HG03442 (cell line): ENCODE results near the gene SDK1.
"Not testable (repeated sequence)": the region's sequence is repeated elsewhere in the genome, so short reads cannot be mapped to it uniquely, and the experiment has no call there.

Experiments
- ATAC-seq: cut with Tn5 transposase; IDR thresholded peaks from one replicate; pipeline ENCODE4 v1.9.1; 2021; ENCODE audit warnings: mild to moderate bottlenecking, moderate library complexity; ENCODE audit not compliant: unreplicated experiment

Gene SDK1

DNA sequence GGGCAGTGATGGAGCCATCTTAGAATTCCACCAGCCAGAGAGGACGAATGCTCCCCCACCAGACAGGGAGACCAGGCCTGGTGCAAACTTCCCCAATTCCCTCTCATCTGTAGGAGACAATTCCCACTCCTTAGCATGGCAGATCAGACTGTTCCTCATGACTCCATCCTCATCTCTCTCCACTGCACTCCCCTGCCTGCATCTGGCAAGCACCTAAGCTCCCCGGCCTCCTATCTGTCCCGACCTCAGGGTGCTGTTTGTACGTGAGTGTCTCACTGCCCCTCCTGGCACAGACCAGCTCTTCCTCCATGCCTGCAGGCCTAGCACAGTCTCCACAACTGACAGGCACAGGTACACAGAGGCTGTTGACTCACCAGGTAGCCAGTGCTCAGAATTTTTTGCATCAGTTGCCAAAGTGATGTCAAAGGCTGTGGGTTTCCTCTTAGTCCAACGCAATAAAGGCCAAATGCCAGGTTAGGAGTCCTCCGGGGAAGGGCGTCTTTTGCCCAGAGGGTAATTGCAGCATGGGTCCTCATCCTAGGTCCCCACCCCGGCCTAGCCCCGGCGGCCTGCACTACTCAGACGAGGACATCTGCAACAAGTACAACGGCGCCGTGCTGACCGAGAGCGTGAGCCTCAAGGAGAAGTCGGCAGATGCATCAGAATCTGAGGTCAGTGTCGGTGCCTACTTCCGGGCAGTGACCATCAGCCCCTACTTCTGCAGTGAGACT, 944.2 kb downstream of the SDK1 start:
- ATAC-seq, result no peak

DNA sequence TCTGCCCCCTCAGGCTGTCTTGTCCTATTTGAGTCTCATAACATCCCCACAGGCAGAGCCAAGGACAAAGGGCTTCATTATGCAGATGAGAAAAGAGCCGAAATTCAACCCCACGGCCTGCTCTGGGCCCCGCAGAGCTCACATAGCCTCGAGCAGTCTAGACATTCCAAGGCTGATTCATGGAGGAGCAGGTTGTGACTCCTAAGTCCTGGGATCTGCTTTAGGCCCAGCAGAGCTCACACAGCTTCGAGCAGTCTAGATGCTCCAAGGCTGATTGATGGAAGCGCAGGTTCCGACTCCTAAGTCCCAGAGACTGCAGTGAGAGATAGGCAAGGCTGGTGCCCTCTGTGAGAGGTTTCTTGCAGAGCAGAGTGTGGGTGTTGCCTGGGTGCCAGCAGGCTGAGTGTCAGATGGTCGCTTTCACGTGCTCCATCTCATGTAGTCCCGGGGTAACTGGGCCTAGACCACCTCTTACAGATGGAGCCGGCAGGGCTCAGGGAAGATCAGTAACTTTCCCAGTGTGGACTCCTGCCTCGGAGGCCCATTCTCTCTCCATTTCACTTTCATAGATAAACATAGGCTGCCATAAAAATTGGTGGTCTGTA, 944.9 kb downstream of the SDK1 start:
- ATAC-seq, result no peak

- ATAC-seq, result no peak
Observed at GRCh38 chr7:4246536-4246935, 945.5 kb downstream of the SDK1 start.

DNA sequence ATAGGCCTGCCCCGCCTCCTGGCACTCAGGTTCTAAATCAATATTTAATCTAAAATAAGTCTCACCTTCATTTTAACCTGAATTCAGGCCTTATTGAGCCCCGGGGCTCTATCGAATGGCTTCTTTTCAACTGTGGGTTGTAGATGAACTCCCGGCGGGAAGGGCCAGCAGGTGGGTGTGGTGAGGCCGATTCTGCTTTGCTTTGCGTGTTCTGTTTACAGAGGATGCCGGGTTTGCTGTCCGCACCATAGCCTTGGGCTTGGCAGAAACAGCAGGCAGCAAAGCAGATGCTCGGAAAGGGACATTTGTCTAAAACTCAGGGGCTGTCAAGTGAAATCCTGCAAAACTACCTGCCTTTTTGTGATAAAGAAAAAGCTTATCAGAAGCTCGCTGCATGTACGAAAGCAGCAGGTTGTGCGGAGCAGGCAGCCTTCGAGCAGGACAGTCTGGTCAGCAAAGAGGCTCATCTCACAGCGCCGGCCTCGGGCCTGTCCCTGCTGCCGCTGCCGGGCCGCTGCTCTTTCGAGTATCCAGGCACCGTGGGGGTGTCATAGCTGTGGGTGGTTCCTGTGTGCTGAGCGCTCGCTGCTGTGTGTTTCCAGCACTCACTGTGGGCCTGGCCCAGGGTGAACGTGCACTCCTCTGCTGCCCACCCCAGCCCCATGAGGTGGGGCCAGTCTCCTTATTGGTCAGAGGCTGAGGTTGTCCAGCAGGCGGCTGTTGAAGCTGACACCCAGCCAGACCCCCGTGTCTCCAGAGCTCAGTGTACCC, 946.2 kb downstream of the SDK1 start:
- ATAC-seq, result no peak

DNA sequence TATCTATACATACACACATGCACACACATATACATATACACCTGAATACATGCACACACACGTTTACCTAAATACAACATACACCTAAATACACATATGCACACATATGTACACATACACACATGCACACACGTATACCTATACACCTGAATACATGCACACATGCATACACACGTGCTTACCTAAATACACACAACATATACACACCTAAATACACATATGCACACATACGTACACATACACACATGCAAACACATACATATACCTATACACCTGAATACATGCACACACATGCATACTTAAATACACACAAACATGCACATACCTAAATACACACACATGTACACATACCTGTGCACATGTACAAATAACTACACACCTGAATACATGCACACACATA, 947.2 kb downstream of the SDK1 start:
- ATAC-seq, result no peak

DNA sequence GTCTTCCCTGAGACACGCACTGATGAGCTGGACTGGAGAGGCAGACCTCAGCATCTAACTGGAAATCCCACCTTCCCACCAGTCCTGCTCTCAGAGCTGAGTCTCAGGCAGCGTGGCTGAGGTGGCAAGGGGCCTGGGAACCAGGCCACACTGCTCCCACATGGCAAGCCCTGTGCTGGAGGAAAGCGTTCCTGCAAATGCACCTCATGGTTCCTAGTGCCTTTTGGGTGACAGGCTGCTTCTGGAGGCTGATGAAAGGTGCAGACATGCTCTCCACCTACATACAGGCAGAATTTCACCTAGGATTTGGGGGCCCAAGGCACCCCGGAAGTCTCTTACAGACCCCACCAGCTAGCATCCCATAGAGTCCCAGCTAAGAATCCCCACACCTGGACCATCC, 948.2 kb downstream of the SDK1 start:
- ATAC-seq, result no peak

DNA sequence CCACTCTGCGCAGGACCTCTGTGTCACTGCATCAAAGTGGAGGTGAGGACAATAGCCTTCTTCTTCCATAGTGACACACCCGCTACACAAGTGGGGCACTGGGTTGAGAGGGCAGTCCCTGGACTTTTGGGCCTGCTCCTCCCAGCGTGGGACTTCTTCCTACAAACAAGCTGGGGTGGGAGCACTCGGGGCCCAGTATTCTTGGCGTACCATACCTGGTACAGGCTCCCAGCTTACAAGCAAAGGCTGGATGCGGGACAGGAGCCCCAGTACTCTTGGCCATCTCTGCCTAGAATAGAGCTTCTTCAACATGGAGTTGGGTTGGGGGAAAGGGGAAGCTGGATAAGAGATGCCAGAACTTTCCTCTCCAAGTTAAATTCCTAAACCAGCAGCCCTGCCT, 954.3 kb downstream of the SDK1 start:
- no peak for ATAC-seq

DNA sequence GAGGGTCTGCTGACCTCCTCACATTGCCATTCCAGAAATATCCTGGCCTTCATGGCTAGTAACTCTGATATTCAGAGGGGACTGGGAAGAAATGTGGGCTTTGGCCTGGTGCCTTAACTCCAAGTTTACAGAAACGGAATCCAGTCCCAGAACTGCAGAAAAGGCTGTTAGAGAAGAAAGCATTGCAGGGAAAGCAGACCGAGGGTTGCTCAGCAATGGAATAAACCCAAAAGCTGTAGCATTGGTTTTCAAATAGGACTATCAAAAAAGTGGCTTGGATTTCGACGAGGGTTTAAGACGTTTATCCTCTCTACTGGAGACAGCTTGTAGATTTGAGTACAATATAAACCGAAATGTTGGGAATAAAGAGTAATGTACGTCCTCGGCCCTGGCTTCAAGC, 955.2 kb downstream of the SDK1 start:
- ATAC-seq, result no peak

DNA sequence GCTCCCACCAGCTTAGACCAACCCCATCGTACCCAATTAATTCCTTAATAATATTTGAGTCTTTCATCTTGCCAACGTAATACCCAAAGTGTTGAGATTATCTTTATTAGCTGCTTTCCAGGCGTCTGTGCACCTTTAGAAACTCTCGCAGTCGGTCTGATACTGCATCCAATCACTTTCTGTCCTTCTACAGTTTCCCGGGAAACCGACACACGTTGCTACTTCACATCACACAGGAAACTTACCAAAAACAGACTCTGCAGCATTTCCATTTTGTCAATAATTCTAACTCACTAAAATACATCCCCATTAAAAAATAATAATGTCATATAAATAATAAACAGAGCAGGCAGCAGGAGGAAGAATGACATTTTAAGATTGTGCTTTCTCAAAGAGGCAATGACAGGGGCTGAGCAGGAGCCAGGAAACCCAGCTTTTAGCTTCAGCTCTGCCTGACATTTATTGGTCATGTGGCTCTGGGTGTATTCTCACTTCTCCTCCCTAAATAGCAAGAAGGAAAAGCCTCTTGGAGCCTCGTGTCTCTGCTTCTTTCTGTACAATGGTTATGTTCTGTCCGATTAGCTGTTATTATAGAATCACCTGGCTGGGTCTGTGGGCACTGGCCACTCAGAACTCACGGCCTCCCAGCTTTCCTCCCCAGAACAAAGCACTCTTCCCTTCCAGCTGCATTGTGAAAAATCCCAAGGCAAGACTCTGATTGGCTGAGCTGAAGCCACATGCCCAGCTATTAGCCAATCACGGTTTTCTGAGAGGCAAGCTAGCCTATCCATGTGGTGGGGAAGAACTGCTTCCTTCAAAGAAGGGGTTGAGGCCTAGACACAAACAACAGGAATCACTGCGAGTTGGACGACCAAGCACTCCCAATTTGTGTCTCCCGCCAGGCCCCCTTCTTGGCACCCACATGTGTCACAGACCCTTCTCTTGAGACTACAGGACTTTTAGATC, 956.4 kb downstream of the SDK1 start:
- no peak for ATAC-seq

DNA sequence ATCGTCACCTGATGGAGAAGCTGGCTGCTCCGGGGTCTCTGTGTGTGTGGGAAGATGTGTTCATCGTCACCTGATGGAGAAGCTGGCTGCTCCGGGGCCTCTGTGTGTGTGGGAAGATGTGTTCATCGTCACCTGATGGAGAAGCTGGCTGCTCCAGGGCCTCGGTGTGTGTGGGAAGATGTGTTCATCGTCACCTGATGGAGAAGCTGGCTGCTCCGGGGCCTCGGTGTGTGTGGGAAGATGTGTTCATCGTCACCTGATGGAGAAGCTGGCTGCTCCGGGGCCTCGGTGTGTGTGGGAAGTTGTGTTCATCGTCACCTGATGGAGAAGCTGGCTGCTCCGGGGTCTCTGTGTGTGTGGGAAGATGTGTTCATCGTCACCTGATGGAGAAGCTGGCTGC, 959.1 kb downstream of the SDK1 start:
- ATAC-seq, result not testable (repeated sequence)

DNA sequence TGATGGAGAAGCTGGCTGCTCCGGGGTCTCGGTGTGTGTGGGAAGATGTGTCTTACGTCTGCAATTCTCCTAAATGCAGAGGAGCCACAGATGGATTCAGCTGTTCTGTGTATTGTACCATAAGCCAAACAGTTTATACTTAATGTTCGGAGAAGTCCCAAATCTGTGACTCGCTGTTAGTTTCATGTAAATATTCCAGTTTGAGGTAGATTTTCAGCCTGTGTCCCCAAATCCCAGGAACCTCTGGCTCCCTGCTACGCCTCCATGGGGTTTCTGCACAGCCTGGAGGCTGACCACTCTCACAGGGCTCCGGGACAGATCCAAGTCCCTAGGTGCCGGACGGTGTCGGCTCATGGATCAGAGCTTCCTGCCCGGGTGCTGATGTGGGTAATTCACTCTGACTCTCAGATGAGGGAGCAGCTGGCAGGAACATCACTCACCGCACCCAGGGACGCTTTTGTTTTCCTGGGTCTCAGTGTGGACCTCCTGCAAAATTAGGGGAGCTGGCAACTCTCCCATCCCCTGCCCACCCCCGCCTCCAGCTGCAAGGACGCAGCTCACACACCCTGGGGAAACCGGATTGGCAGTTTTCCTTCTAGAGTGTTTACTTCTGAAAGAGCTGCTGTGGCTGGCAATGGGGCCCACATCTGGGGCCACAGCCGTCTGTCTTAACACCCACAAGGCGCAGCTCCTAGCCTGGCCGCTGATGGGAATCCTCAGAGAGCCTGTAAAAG, 960.0 kb downstream of the SDK1 start:
- no peak for ATAC-seq

DNA sequence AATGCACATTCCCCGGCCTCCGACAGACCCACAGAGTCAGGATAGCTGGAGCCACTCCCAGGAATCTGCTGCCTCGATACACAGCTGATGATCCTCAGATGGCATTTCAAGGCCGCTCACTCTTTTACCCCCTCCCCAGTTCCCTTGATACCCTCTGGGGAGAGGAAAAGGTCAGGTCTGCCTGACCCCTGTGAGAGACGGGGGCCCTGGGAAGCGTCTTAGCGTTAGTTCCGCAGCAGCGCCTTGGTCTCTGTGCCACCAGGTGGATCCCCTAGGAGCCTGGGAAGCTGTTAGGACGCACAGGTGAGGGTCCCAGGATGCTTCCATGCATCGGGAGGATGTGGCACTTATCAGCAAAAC, 960.5 kb downstream of the SDK1 start:
- ATAC-seq, result no peak

GRCh38 chr7:4264206-4264605, 963.2 kb downstream of the SDK1 start:
- ATAC-seq, result not testable (repeated sequence)

DNA sequence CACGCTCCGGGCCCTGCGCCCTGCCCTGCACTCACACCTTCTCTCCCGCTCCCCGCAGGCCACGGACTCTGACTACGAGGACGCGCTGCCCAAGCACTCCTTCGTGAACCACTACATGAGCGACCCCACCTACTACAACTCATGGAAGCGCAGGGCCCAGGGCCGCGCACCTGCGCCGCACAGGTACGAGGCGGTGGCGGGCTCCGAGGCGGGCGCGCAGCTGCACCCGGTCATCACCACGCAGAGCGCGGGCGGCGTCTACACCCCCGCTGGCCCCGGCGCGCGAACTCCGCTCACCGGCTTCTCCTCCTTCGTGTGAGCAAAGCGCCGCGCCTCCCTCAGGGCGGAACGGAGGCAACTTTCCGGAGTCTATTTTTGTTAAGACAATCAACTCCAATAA, 964.0 kb downstream of the SDK1 start:
- ATAC-seq, result no peak

DNA sequence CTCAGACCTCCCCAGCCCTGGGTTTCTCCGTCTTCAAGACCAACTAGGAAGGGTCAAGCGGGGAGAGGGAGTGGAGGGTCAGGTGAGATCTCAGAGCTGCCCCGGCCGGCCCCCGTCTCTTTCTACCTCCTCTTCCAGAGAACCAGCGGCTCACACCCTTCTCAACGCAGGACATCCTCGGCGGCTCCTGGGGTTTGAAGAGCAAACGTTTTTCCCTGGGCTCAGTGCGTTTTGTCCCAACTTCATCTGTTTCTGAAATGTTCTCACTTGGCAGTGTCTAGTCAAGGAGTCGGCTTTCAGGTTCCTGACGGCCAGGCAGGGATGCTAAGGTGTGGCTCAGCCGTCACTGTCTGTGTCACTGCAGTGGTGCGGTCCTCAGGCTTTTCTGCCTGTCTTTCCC, 964.6 kb downstream of the SDK1 start:
- ATAC-seq, result no peak

DNA sequence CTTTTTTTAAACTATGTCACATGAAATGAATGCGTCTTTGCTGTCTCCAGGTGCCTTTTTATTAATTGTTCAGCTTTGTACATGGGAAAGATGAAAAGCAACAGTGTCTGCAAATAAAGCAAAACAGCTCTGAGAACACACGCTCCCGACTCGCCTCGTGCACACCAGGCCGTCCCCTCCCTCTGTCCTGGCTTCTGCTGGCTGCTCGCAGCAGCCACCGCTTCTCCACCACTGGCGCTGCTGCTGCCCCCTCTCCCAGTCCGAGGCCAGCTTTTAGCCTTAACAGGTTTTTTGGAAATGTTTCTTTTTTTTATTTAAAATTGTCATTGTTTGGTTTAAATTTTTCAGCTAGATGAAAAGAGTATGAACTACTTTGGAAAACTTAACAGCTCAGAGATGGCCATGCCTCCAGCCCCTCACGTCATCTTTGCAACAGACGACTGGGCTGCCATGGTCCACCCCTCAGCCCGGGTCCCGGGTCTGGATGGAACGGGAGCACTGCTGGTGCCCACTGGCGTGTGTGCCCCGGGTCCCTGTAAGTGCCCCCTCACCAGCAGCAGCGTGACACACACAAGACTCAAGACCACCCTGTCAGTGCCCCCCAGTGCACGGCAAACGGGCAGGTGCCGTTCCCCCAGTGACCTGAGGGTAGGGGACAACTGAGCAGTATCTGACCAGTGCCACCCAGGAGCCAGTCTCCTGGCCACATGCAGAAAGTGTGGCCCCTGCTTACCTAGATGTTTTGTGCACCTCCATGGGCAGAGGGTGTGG, 965.4 kb downstream of the SDK1 start:
- no peak for ATAC-seq

DNA sequence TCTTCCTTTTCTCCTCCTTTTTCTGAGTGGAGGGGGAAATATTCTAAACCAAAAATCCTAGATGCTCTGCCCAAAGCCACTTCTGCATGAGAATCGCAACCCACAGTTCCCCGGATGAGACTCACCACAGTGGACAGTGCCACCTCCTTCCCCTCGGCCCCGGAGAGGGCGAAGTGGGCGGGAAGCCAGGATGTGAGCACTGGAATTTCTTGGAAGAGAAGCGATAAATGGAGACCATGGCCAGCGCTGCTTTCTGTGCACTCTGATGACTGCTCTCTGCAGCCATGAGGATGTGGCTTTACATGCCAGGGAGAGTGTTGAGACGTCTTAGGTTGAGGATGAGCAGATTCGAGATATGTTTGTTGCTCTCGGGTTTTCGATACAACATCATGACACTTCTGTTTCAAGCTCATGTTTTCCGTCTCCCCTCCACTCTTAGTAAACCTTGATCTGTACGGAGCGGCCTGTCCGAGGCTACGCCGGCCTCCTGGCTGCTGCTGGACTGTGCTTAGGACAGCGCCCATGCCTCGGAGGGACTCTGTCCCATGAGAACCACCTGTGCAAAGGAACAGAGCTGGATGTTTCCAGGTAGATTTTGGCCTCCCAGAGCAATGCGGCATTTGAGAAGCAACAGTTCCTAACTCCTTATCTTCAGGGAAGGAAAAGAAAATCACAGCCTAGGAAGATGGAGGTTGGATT, 966.4 kb downstream of the SDK1 start:
- ATAC-seq, result no peak

DNA sequence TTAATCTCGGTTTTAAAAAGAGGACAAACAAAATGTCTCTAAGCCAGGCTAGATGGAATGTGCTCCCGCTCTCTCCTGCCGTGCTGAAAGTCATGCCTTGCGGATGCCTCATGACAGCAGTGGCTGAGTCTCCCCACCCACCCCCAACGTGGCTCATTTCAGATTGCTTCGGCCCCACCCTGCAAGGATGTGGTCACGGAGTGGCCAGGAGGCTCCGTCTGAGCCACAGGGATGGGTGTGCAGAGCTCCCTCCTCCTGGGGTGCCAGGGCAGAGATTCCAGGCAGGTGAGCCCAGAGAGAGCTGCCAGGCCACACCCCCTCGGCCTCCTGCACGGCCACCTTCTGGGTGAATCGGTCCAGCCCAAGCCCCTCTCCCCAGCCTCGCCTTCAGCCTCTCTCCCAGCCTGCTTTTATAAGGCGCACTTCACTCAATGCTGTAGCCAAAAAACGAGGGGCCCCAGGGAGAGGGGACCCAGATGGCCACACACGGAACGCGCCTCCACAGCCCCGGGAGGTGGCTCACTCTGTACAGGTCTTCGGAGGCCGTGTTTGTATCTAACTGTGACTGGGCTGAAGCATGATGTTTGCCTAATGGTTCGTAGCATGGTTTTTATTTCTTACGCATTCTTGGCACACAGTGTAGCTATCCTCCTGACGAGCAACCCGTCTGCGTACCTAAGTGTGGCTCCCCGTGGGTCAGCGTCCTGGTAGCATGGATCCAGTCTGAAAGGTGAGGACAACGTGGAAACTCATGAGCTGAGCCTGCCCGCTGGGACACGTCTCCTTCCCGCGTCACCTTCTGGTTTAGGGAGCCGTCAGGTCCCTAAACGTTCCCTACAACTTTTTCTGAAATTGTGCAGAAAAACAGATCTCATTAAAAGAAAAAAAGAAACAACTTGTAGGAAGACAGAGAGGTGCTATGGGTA, 967.3 kb downstream of the SDK1 start:
- no peak for ATAC-seq
